ENCODE measurements around the gene SCAMP1. TPM values are rescaled to one million over a fixed set of nuclear protein-coding genes. Genes with fewer than 3 reads are reported as not detected.

The SCAMP1 gene
- total and polyA plus RNA-seq, 2 of the 8 experiments (the other 6 are each of a cell fraction or from before 2014, with no cell fraction given) = 18.6 to 55.9 TPM

GRCh38 chr5:78420548-78420947 is 60.1 kb downstream of the SCAMP1 start:
- Histone ChIP-seq H2AK5ac (ENCODE audit: low read depth, low read length) (no peak overlapping the region), H3K4ac (replicated peaks; ENCODE audit: insufficient read length, low read depth, low read length) (no peak overlapping the region), H4K5ac (ENCODE audit: insufficient read length, low read depth, low read length) (no peak overlapping the region), H3K23me2 (ENCODE audit: low read depth, low read length) (no peaks in the 10 kb centered on the region), H3K18ac (ENCODE audit: extremely low read depth, low read length) (no peak overlapping the region), H3K14ac (ENCODE audit: insufficient read length) (no peak overlapping the region), H3K79me1 (ENCODE audit: low read depth, low read length) (no peaks in the 10 kb centered on the region), H3K56ac (replicated peaks; ENCODE audit: insufficient read length, low read depth, low read length) (no peak overlapping the region), H2BK15ac (ENCODE audit: low read length) (no peak overlapping the region), H2BK12ac (ENCODE audit: low read depth, low read length) (no peak overlapping the region), H3K36me3 (ENCODE audit: control insufficient read depth in 2 of 4, insufficient read depth in 4 of 4, low read length in 3 of 4) (peaks cover 0 to 17% (median 6%) of the 10 kb centered on the region in 4 experiments; a peak in 3 of 8 replicates), H3K9me3 (ENCODE audit: insufficient read depth in 2 of 2, low read depth in 1 of 2, low read length in 1 of 2) (no peaks in the 10 kb centered on the region), H2BK5ac (ENCODE audit: low read depth, low read length) (no peak overlapping the region), H3K27me3 (replicated peaks in 1 of 4; ENCODE audit: control insufficient read depth in 3 of 4, extremely low read depth in 1 of 4, insufficient read depth in 3 of 4, low read length in 3 of 4) (no peaks in the 10 kb centered on the region), H3K4me1 (replicated peaks in 1 of 4; ENCODE audit: control insufficient read depth in 3 of 4, insufficient read depth in 4 of 4, low read length in 3 of 4) (no peaks in the 10 kb centered on the region), H4K8ac (ENCODE audit: extremely low read depth, insufficient read depth, low read length) (no peak overlapping the region), H3K4me3 (ENCODE audit: extremely low read depth in 1 of 4, insufficient read depth in 2 of 4, low read depth in 3 of 4, low read length in 4 of 4) (no peak overlapping the region), H3K27ac (ENCODE audit: low read depth, low read length) (no peak overlapping the region), H2BK120ac (replicated peaks; ENCODE audit: low read depth, low read length) (no peak overlapping the region), H3K4me2 (ENCODE audit: insufficient read depth in 1 of 2, low read depth in 2 of 2, low read length in 2 of 2) (no peak overlapping the region), H2BK20ac (ENCODE audit: low read length) (no peak overlapping the region), H2AFZ (ENCODE audit: low read length) (no peak overlapping the region), H4K20me1 (replicated peaks in 1 of 2; ENCODE audit: control insufficient read depth in 1 of 2, insufficient read depth in 2 of 2, low read length in 2 of 2) (no peaks in the 10 kb centered on the region), H3K23ac (ENCODE audit: insufficient read length) (no peak overlapping the region), H3K9ac (replicated peaks in 1 of 4; ENCODE audit: extremely low read depth in 1 of 4, low read depth in 3 of 4, low read length in 3 of 4) (no peak overlapping the region), H4K91ac (replicated peaks; ENCODE audit: insufficient read length, low read length) (no peak overlapping the region), H3K79me2 (ENCODE audit: control insufficient read depth in 1 of 2, insufficient read depth in 2 of 2, low read length in 2 of 2) (no peaks in the 10 kb centered on the region)
- FAIRE-seq (no peak), DNase-seq (ENCODE audit: low read depth in 1 of 2, low spot score in 2 of 2) (no peak)
- CTCF ChIA-PET (ENCODE audit: partially characterized antibody) = interaction anchor here (1.2 kb wide), 1 partner anchor 100 kb away, joined by 3 read pairs; no protein-coding TSS in a partner anchor
- POLR2A ChIA-PET (ENCODE audit: partially characterized antibody) = interaction anchor here (1.3 kb wide), 1 partner anchor 9 kb away, joined by 4 read pairs; no protein-coding TSS in a partner anchor
- TF ChIP-seq TBP (IDR thresholded peaks at IDR 0.05; ENCODE audit: low read depth, low read length) = no peak
- TF ChIP-seq ZNF274 (IDR thresholded peaks at IDR 0.05; ENCODE audit: borderline replicate concordance, extremely low read depth, low read length) = no peak
- TF ChIP-seq TAF7 (optimal IDR thresholded peaks at IDR 0.05; ENCODE audit: borderline replicate concordance, low read depth, low read length) = no peak
- no peak for TF ChIP-seq GTF2F1 (IDR thresholded peaks at IDR 0.05; ENCODE audit: borderline replicate concordance, low read depth, low read length)
- no peak for TF ChIP-seq RNF2 (IDR thresholded peaks at IDR 0.05; ENCODE audit: borderline replicate concordance, low read depth, low read length, missing control alignments, poor library complexity, severe bottlenecking)
- TF ChIP-seq MAFK (IDR thresholded peaks at IDR 0.05; ENCODE audit: low read depth, low read length) = no peak
- TF ChIP-seq CREB1 (IDR thresholded peaks at IDR 0.05) = no peak
- TF ChIP-seq POLR2AphosphoS5 (IDR thresholded peaks at IDR 0.05; ENCODE audit: low read depth, low read length) = no peak
- TF ChIP-seq SIN3A (conservative IDR thresholded peaks at IDR 0.05 in 1 of 2, IDR thresholded peaks at IDR 0.05 in 1 of 2; ENCODE audit: low read depth in 1 of 2, low read length in 2 of 2) = no peak
